IMR-90 (cell line): ENCODE measurements around the gene ZCCHC13. TPM values are rescaled to one million over a fixed set of nuclear protein-coding genes. Genes with fewer than 3 reads are reported as not detected.

Experiments used
- ATAC-seq: fragments of 200-7000 bp; cut with Tn5 transposase; 2 replicates; pipeline ENCODE4 v1.9.1; 2020; ENCODE audit warnings: low read depth, mild to moderate bottlenecking, moderate library complexity
- BruUV-seq: library from RNA; stranded (reverse); fragments of 400-500 nt; replicated peaks from 2 replicates; lab custom pipeline; 2021; lab: Mats Ljungman, UMichigan
- CTCF ChIA-PET: fragments of 300-600 bp; formaldehyde crosslinking; extraction: SDS; loops from one replicate; lab custom pipeline; 2021; ENCODE audit warnings: antibody characterized with exemption; lab: Yijun Ruan, JAX
- POLR2A ChIA-PET: fragments of 300-600 bp; sonication (Branson Sonifier 250); formaldehyde crosslinking; loops from one replicate; lab custom pipeline; 2022; ENCODE audit warnings: antibody characterized with exemption; ENCODE audit not compliant: unreplicated experiment; lab: Charles Lee
- DNase-seq: peaks from one replicate; pipeline ENCODE4 v3.0.0; 2013
- H2AFZ ChIP-seq: replicated peaks from 2 replicates; pipeline ENCODE3; 2013; ENCODE audit warnings: low read length, mild to moderate bottlenecking; ENCODE audit not compliant: poor library complexity
- H2AK5ac ChIP-seq: 2 replicates; pipeline ENCODE4 v1.6.1; 2013; ENCODE audit warnings: low read depth, low read length, inconsistent platforms
- H2AK9ac ChIP-seq: replicated peaks from 2 replicates; pipeline ENCODE3; 2013; ENCODE audit warnings: mild to moderate bottlenecking, low read depth, low read length, moderate library complexity; ENCODE audit not compliant: poor library complexity
- H2BK120ac ChIP-seq: 2 replicates; pipeline ENCODE4 v1.6.1; 2013; ENCODE audit warnings: low read depth, low read length, inconsistent platforms
- H2BK15ac ChIP-seq: 3 replicates; pipeline ENCODE4 v1.6.1; 2013; ENCODE audit warnings: low read depth, low read length, inconsistent platforms
- H2BK20ac ChIP-seq: 2 replicates; pipeline ENCODE4 v1.6.1; 2013; ENCODE audit warnings: low read depth, mild to moderate bottlenecking, inconsistent platforms, low read length, moderate library complexity
- H2BK5ac ChIP-seq: 2 replicates; pipeline ENCODE4 v1.6.1; 2013; ENCODE audit warnings: mild to moderate bottlenecking, low read depth, low read length, inconsistent platforms; ENCODE audit not compliant: poor library complexity, severe bottlenecking
- H3K14ac ChIP-seq: replicated peaks from 2 replicates; pipeline ENCODE4 v1.6.1; 2013; ENCODE audit warnings: low read depth, low read length, inconsistent platforms
- H3K18ac ChIP-seq: 2 replicates; pipeline ENCODE4 v1.6.1; 2013; ENCODE audit warnings: low read depth, low read length, control low read depth
- H3K23ac ChIP-seq: 2 replicates; pipeline ENCODE4 v1.6.1; 2013; ENCODE audit warnings: low read depth, low read length, inconsistent platforms
- H3K27ac ChIP-seq: 2 replicates; pipeline ENCODE4 v1.5.1; 2013; ENCODE audit warnings: mild to moderate bottlenecking, control low read depth, low read length; ENCODE audit not compliant: insufficient read depth
- H3K27me3 ChIP-seq: 2 replicates; pipeline ENCODE4 v1.6.1; 2013; ENCODE audit warnings: low read length; ENCODE audit not compliant: control insufficient read depth, insufficient read depth
- H3K36me3 ChIP-seq: 2 replicates; pipeline ENCODE4 v1.6.1; 2013; ENCODE audit warnings: low read length, mixed read lengths; ENCODE audit not compliant: control insufficient read depth, insufficient read depth
- H3K4ac ChIP-seq: 2 replicates; pipeline ENCODE4 v1.6.1; 2013; ENCODE audit warnings: low read depth, low read length, inconsistent platforms
- H3K4me1 ChIP-seq: 2 replicates; pipeline ENCODE4 v1.6.1; 2013; ENCODE audit warnings: low read length, mixed read lengths; ENCODE audit not compliant: control insufficient read depth, insufficient read depth
- H3K4me2 ChIP-seq: 2 replicates; pipeline ENCODE4 v1.6.1; 2013; ENCODE audit warnings: low read depth, mild to moderate bottlenecking, control low read depth, low read length, moderate library complexity
- H3K4me3 ChIP-seq: 2 replicates; pipeline ENCODE4 v1.5.1; 2013; ENCODE audit warnings: low read depth, mild to moderate bottlenecking, control low read depth, low read length, moderate library complexity; ENCODE audit not compliant: insufficient read depth
- H3K56ac ChIP-seq: 2 replicates; pipeline ENCODE4 v1.6.1; 2013; ENCODE audit warnings: low read length, inconsistent platforms; ENCODE audit not compliant: insufficient read depth; ENCODE audit errors: extremely low read depth
- H3K79me1 ChIP-seq, 2 experiments: 2 replicates each; pipeline ENCODE4 v1.6.1; 2013; ENCODE audit warnings: low read length in 2 of 2, inconsistent platforms in 1 of 2, low read depth in 1 of 2
- H3K9ac ChIP-seq: 2 replicates; pipeline ENCODE4 v1.6.1; 2013; ENCODE audit warnings: low read depth, low read length, control low read depth
- H3K9me1 ChIP-seq: 2 replicates; pipeline ENCODE4 v1.6.1; 2013; ENCODE audit warnings: low read length, inconsistent platforms; ENCODE audit not compliant: insufficient read depth
- H3K9me3 ChIP-seq: 2 replicates; pipeline ENCODE4 v1.6.1; 2013; ENCODE audit warnings: low read length; ENCODE audit not compliant: control insufficient read depth, insufficient read depth
- H4K20me1 ChIP-seq: 2 replicates; pipeline ENCODE4 v1.6.1; 2013; ENCODE audit warnings: low read length, inconsistent platforms; ENCODE audit not compliant: insufficient read depth
- H4K5ac ChIP-seq: 2 replicates; pipeline ENCODE4 v1.6.1; 2013; ENCODE audit warnings: mild to moderate bottlenecking, low read depth, low read length, control low read depth
- H4K8ac ChIP-seq, 2 experiments: 2 replicates each; pipeline ENCODE4 v1.6.1; 2013; ENCODE audit warnings: low read depth in 2 of 2, low read length in 2 of 2, control low read depth in 1 of 2, inconsistent platforms in 1 of 2
- H4K91ac ChIP-seq: 2 replicates; pipeline ENCODE4 v1.6.1; 2013; ENCODE audit warnings: low read depth, low read length, inconsistent platforms; ENCODE audit not compliant: insufficient read depth
- MAZ ChIP-seq: IDR thresholded peaks from 2 replicates; pipeline ENCODE4 v1.6.1; 2012; ENCODE audit warnings: low read depth, mild to moderate bottlenecking, low read length, improper control_type of control experiment, moderate library complexity, borderline replicate concordance
- POLR2A ChIP-seq: IDR thresholded peaks from 2 replicates; pipeline ENCODE4 v1.6.1; 2012; ENCODE audit warnings: mild to moderate bottlenecking, low read depth, low read length
- WGBS, 2 experiments: methylation state at CpG; one replicate each; pipeline versions ENCODE4 v1.1.5 to v1.1.7; 2013; ENCODE audit warnings: missing lambda C conversion rate in 2 of 2; ENCODE audit not compliant: insufficient read length in 1 of 2; ENCODE audit errors: extremely low coverage in 2 of 2; 5-methylcytosine and 5-hydroxymethylcytosine counted together
- dilution Hi-C: fragments of 300-500 bp; cut with HindIII; formaldehyde crosslinking; loops from one replicate; pipeline ENCODE4 v1.14.3; 2018; ENCODE audit warnings: low sequenced_read_pairs; ENCODE audit not compliant: unreplicated experiment
- in situ Hi-C: fragments of 300-500 bp; cut with MboI; formaldehyde crosslinking; loops from 3 replicates; pipeline ENCODE4 v1.14.3; 2019; ENCODE audit warnings: low sequenced_read_pairs, inconsistent platforms, mixed read lengths
- intact Hi-C: fragments of 100-400 bp; cut with micrococcal nuclease; formaldehyde crosslinking; loops from 2 replicates; pipeline ENCODE4 v1.10.0; 2022
- polyA plus RNA-seq, 3 experiments: library from polyadenylated mRNA; depleted of rRNA; stranded (reverse); fragments of >200 nt; gene quantifications; 2 replicates each; pipeline ENCODE4 v1.2.3, GENCODE V29; 2012; ENCODE audit warnings: low replicate concordance in 1 of 3
- total RNA-seq: library from RNA; depleted of rRNA; stranded (reverse); fragments of >200 nt; gene quantifications from 2 replicates; pipeline ENCODE4 v1.2.3, GENCODE V29; 2012

The ZCCHC13 gene
- total and polyA plus RNA-seq, 2 of the 4 experiments (the other 2 are of a cell fraction) = not detected

DNA sequence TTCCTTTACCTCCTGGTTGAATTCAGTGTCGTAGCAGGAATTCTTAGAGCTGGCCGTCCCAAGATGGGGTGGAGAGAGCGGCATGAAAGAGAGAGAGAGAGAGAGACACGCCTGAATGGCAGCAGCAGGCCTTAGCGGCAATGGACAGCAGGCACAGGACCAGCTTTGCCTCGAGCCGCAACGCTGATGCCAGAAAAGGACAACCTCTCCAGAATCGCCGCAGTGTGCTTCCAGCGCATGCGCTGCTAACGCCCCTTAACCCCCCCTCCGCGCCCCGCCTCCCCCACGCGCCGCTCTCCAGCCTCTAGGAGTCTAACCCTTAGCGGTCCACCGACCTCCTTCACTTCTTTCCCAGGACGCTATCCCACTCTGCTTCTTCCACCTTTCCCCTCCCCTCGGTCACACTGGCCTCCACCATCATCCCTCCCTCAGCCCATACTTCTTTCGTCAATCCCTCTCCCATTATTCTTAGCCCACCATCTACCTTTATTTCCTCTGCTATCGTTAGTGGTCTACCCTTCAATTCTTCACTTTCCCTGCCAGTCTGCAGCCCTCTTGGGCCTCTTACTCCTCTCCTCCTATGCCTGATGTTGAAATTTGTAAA is 10.5 kb upstream of the ZCCHC13 start:
- no peaks in the 10 kb centered on the region for H4K20me1 ChIP-seq
- BruUV-seq = no TSS peak
- peak overlapping the region; percentile 97 for H3K4me2 ChIP-seq
- H2AK9ac ChIP-seq = peak overlapping the region; percentile 2
- peaks cover 4% of the 10 kb centered on the region in 2 experiments; a peak in 2 of 4 replicates for H3K79me1 ChIP-seq
- peak overlapping the region; percentile 35; the same call in 1 of the 2 replicates for H2BK120ac ChIP-seq
- peak overlapping the region; percentile 79 for H4K5ac ChIP-seq
- no peaks in the 10 kb centered on the region for H3K4me1 ChIP-seq
- WGBS, 2 experiments = 18% methylated on average over 11 of the region's 25 CpGs; no CpG with 5 or more reads in 1 of the 2 experiments
- ChIA-PET POLR2A (no interaction called here), CTCF (no interaction called here)
- ATAC-seq (peak; percentile 62), DNase-seq (peak; percentile 73)
- H4K8ac ChIP-seq = peak overlapping the region; percentile 1 to 86; a peak in 3 of 4 replicates
- H3K36me3 ChIP-seq = peaks cover 3% of the 10 kb centered on the region; the same call in 1 of the 2 replicates
- intact Hi-C loops (loop anchor here (5.0 kb wide), 1 partner anchor 244 kb away; no protein-coding TSS in a partner anchor), dilution Hi-C loops (no loop called here), in situ Hi-C loops (no loop called here)
- 0 out of 2 replicates have a peak overlapping the region, but pooled peaks have one; percentile 26 for H2BK20ac ChIP-seq
- peaks cover 2% of the 10 kb centered on the region; the same call in 1 of the 2 replicates for H3K27me3 ChIP-seq
- TF ChIP-seq POLR2A (no peak), MAZ (0 out of 2 replicates have a peak, but pooled peaks have one; percentile 28)
- H3K14ac ChIP-seq = peak overlapping the region; percentile 89
- H3K56ac ChIP-seq = peak overlapping the region; percentile 89
- H2BK5ac ChIP-seq = peak overlapping the region; percentile 57
- peak overlapping the region; percentile 89 for H3K4me3 ChIP-seq
- H2BK15ac ChIP-seq = no peak overlapping the region
- peak overlapping the region; percentile 71 for H3K23ac ChIP-seq
- peak overlapping the region; percentile 80 for H3K18ac ChIP-seq
- peak overlapping the region; percentile 22; the same call in 1 of the 2 replicates for H2AK5ac ChIP-seq
- no peaks in the 10 kb centered on the region for H3K9me1 ChIP-seq
- H4K91ac ChIP-seq = peak overlapping the region; percentile 78
- peak overlapping the region; percentile 96 for H2AFZ ChIP-seq
- H3K27ac ChIP-seq = peak overlapping the region; percentile 78
- peak overlapping the region; percentile 78 for H3K4ac ChIP-seq
- peaks cover 1% of the 10 kb centered on the region; the same call in 1 of the 2 replicates for H3K9me3 ChIP-seq
- H3K9ac ChIP-seq = peak overlapping the region; percentile 70
